ENCODE data around the gene BCAS3.

The BCAS3 gene

DNA sequence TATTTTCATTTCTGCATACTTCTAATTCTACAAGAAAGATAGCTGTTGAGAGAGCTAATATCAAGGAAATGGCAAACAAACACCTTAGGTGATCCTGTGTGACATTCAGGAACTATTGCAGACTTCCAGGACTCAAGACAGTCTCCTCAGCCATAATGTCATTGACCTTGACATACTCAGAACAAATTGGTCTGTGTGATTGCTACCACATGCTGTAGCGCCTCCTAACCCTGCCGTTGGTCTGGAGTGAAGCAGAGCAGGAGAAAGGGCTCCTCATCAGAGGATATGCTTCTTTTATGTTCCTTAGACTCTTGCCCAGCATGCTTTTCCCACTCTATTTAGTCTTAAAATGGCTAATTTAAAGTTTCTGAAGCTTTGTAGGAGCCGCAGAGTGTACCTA lies 527.8 kb downstream of the BCAS3 start:
- no peak for TF ChIP-seq ZFX (IDR thresholded peaks at IDR 0.05)
- TF ChIP-seq CTCF (conservative IDR thresholded peaks at IDR 0.05), result no peak
- no peak overlapping the region for H3K27ac ChIP-seq

GRCh38 chr17:61205931-61206330 lies 528.3 kb downstream of the BCAS3 start:
- H3K27ac ChIP-seq, result no peak overlapping the region
- TF ChIP-seq CTCF (conservative IDR thresholded peaks at IDR 0.05) (no peak), ZFX (IDR thresholded peaks at IDR 0.05) (no peak)

- no peak for TF ChIP-seq ZFX (IDR thresholded peaks at IDR 0.05)
- TF ChIP-seq CTCF (conservative IDR thresholded peaks at IDR 0.05), result no peak
- no peak overlapping the region for H3K27ac ChIP-seq
Observed at GRCh38 chr17:61206922-61207321, 529.3 kb downstream of the BCAS3 start.

DNA sequence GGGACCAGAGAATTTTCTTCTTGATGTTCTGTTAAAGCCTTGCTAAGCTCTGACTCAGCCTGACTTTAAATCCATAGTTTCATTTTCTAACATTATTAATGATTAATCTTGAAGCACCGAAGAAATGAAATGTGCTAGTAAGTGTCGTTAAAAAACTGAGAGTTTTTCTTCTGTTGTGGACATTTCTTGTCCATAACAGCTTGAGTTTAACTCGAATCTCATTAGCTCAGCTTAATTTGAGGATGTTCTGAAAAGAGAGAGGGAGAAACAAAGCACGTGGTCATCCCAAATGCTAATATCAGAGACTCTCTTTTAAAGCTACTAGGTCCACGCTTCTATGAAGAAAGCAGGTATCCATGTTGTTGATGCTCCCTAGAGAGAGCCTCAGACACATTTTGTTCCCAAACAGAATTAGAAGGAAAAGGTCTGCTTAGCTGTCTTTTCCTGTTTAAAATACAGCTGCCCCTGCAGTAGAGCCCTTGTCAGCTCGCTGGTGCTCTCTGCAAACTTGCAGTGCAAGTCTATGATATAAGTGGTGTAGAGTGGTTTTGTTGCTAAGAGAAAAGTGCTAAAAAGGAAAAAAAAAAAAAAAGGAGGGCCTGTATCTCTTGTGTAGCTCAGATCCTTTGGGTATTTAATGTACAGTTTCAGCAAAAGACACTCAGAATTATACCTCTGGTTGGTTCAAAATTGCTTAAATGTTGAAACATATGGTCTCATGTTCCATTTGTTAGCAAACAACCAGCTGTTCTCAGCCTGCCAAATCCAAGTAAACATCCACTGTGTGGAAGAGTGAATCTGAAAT lies 530.9 kb downstream of the BCAS3 start:
- no peak overlapping the region for H3K27ac ChIP-seq

DNA sequence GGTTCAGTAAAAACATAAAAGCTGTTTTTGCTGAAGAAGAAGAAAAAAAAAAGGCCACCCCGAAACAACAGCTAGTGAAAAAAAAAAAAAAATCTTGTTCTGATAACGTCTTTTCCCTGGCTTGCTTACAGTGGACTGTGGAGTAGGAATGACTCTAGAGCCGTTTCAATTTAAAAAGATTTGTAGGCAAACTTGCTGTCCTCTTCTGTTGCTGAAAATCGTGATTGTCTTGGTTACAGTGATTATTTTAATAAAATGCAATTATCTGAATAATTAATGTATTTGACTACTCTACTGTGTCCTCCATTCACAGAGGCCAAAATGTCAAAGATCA lies 531.4 kb downstream of the BCAS3 start:
- no peak for TF ChIP-seq CTCF (conservative IDR thresholded peaks at IDR 0.05)
- no peak for TF ChIP-seq ZFX (IDR thresholded peaks at IDR 0.05)
- H3K27ac ChIP-seq, result no peak overlapping the region

More for the DNA sequence above, 530.9 kb downstream of the BCAS3 start:
- no peak for TF ChIP-seq CTCF (conservative IDR thresholded peaks at IDR 0.05)
- no peak for TF ChIP-seq ZFX (IDR thresholded peaks at IDR 0.05)

DNA sequence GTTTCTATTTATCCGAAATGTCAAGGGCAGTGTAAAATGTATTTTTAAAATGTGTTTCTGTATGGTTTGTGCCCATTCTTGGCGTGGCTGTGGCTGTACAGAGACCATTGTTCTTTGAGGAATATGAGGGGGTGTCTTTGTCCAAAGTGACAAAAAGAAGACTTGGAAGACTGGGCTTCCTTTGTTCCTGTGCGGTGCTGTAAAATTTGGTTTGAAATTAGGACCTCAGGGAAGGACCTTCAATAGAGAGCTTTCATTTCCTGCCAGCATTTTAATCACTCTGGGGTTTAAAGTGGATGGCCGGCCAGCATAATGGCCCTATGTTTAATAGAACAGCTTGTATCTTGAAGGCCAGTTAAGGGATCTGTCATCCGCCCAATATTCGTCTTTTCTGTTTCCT lies 531.9 kb downstream of the BCAS3 start:
- H3K27ac ChIP-seq, result no peak overlapping the region
- no peak for TF ChIP-seq ZFX (IDR thresholded peaks at IDR 0.05)
- no peak for TF ChIP-seq CTCF (conservative IDR thresholded peaks at IDR 0.05)

GRCh38 chr17:61211236-61211635 lies 533.6 kb downstream of the BCAS3 start:
- TF ChIP-seq CTCF (conservative IDR thresholded peaks at IDR 0.05), result no peak
- TF ChIP-seq ZFX (IDR thresholded peaks at IDR 0.05), result no peak
- no peak overlapping the region; the same call in 1 of the 2 replicates for H3K27ac ChIP-seq

All from C4-2B (cell line).